ENCODE data around the gene FBXO38. TPM values are rescaled to one million over a fixed set of nuclear protein-coding genes. Genes with fewer than 3 reads are reported as not detected.

Gene FBXO38
- total RNA-seq, 1 experiment from 2014 or later = 36.3 TPM

GRCh38 chr5:148394587-148395019 is 10.8 kb downstream of the FBXO38 start:
- ChIA-PET CTCF (no interaction called here), RAD21 (ENCODE audit: low non-redundant PET in 1 of 2, low total read pairs in 2 of 2, uncharacterized antibody in 2 of 2, unreplicated experiment in 2 of 2) (no interaction called here), POLR2A (no interaction called here)
- DNase-seq (ENCODE audit: low read depth, low spot score) (no peak), ATAC-seq (no peak)
- Histone ChIP-seq H3K36me3 (ENCODE audit: control insufficient read depth in 1 of 2, insufficient read depth in 2 of 2, low read length in 2 of 2) (peaks cover 6 to 17% of the 10 kb centered on the region in 2 experiments; a peak in 2 of 4 replicates), H2AFZ (ENCODE audit: low read depth, low read length, poor library complexity, severe bottlenecking) (no peak overlapping the region), H4K20me1 (ENCODE audit: insufficient read depth) (0 out of 2 replicates have a peak, but pooled peaks cover 6% of the 10 kb centered on the region), H3K9me2 (ENCODE audit: insufficient read depth) (no peaks in the 10 kb centered on the region), H3K27me3 (ENCODE audit: insufficient read depth, low read length) (no peaks in the 10 kb centered on the region), H3K79me2 (ENCODE audit: insufficient read depth, low read length) (peaks cover 42% of the 10 kb centered on the region), H3K4me3 (replicated peaks in 1 of 2; ENCODE audit: low read depth in 1 of 2, low read length in 2 of 2) (no peak overlapping the region), H3K4me1 (ENCODE audit: control insufficient read depth in 1 of 2, insufficient read depth in 2 of 2, low read length in 2 of 2) (no peaks in the 10 kb centered on the region), H3K4me2 (ENCODE audit: low read length) (no peak overlapping the region), H3K9ac (ENCODE audit: low read length) (no peak overlapping the region), H3K9me3 (ENCODE audit: control insufficient read depth in 1 of 2, insufficient read depth in 1 of 2, low read depth in 1 of 2, low read length in 2 of 2) (no peaks in the 10 kb centered on the region), H3K27ac (ENCODE audit: low read depth, low read length) (no peak overlapping the region)
- BruUV-seq (replicated peaks) = no TSS peak
- TF ChIP-seq CTCF (IDR thresholded peaks at IDR 0.05 in 2 of 3, conservative IDR thresholded peaks at IDR 0.05 in 1 of 3; ENCODE audit: borderline replicate concordance in 1 of 3, insufficient read depth in 1 of 3, low read depth in 2 of 3, low read length in 2 of 3) = no peak
- intact Hi-C loops (cut with micrococcal nuclease) = no loop called here

GRCh38 chr5:148395031-148395430 is 11.3 kb downstream of the FBXO38 start:
- Histone ChIP-seq H3K4me2 (ENCODE audit: low read length) (no peak overlapping the region), H3K27ac (ENCODE audit: low read depth, low read length) (no peak overlapping the region)
- no peak for ATAC-seq

More at GRCh38 chr5:148395031-148395430, 11.3 kb downstream of the FBXO38 start:
- ChIA-PET RAD21 (ENCODE audit: low non-redundant PET in 1 of 2, low total read pairs in 2 of 2, uncharacterized antibody in 2 of 2, unreplicated experiment in 2 of 2) (no interaction called here), POLR2A (no interaction called here), CTCF (no interaction called here)
- Histone ChIP-seq H3K27me3 (ENCODE audit: insufficient read depth, low read length) (no peaks in the 10 kb centered on the region), H4K20me1 (ENCODE audit: insufficient read depth) (0 out of 2 replicates have a peak, but pooled peaks cover 6% of the 10 kb centered on the region), H3K9me3 (ENCODE audit: control insufficient read depth in 1 of 2, insufficient read depth in 1 of 2, low read depth in 1 of 2, low read length in 2 of 2) (no peaks in the 10 kb centered on the region), H3K4me1 (ENCODE audit: control insufficient read depth in 1 of 2, insufficient read depth in 2 of 2, low read length in 2 of 2) (no peaks in the 10 kb centered on the region), H3K79me2 (ENCODE audit: insufficient read depth, low read length) (peaks cover 42% of the 10 kb centered on the region), H3K36me3 (ENCODE audit: control insufficient read depth in 1 of 2, insufficient read depth in 2 of 2, low read length in 2 of 2) (peaks cover 6 to 17% of the 10 kb centered on the region in 2 experiments; a peak in 2 of 4 replicates), H3K9me2 (ENCODE audit: insufficient read depth) (no peaks in the 10 kb centered on the region), H3K9ac (ENCODE audit: low read length) (no peak overlapping the region), H3K4me3 (replicated peaks in 1 of 2; ENCODE audit: low read depth in 1 of 2, low read length in 2 of 2) (no peak overlapping the region), H2AFZ (ENCODE audit: low read depth, low read length, poor library complexity, severe bottlenecking) (no peak overlapping the region)
- DNase-seq (ENCODE audit: low read depth, low spot score) = no peak
- BruUV-seq (replicated peaks) = no TSS peak
- no peak for TF ChIP-seq CEBPB (IDR thresholded peaks at IDR 0.05; ENCODE audit: low read depth)
- no peak for TF ChIP-seq ZNF274 (IDR thresholded peaks at IDR 0.05; ENCODE audit: low read depth, low read length)
- intact Hi-C loops (cut with micrococcal nuclease) = no loop called here

Measured in HCT116 (cell line).